Lower leg skin (tissue), 4 donors: ENCODE data around the gene LBX2. TPM values are rescaled to one million over a fixed set of nuclear protein-coding genes. Genes with fewer than 3 reads are reported as not detected.

Experiments used
- DNase-seq, 2 donors: peaks; one replicate each; pipeline ENCODE4 v3.0.0-alpha.2; 2019; ENCODE audit warnings: low spot score in 2 of 2
- H3K4me3 ChIP-seq: fragments of 200-600 bp; sonication (generic); 2 replicates; pipeline ENCODE4 v1.5.1; 2017; ENCODE audit warnings: mild to moderate bottlenecking, low read depth; ENCODE audit not compliant: poor library complexity, severe bottlenecking
- POLR2A ChIP-seq, 2 donors: fragments of 450-650 bp; IDR thresholded peaks; one replicate each; pipeline ENCODE4 v1.6.1; 2016 to 2017; ENCODE audit warnings: antibody characterized with exemption in 2 of 2, mild to moderate bottlenecking in 1 of 2, moderate library complexity in 1 of 2
- WGBS, 2 donors: methylation state at CpG; one replicate each; pipeline ENCODE4 v1.1.5; 2018; 5-methylcytosine and 5-hydroxymethylcytosine counted together
- intact Hi-C: fragments of 100-400 bp; cut with DNase I; formaldehyde crosslinking; loops from one replicate; pipeline ENCODE4 v1.15.0; 2023; ENCODE audit warnings: low total_unique reads
- total RNA-seq, 4 donors: library from RNA; depleted of rRNA; stranded (reverse); fragments of >200 nt; gene quantifications; one replicate each; pipeline ENCODE4 v1.1.0, GENCODE V29; 2016
- TF ChIP-seq, protein P1 (sequence below), 3 donors: fragments of 450-650 bp; IDR thresholded peaks; one replicate each; pipeline ENCODE4 v1.5.1; 2016; ENCODE audit warnings: antibody characterized with exemption in 3 of 3, mild to moderate bottlenecking in 3 of 3, moderate library complexity in 2 of 3

Gene LBX2
- total RNA-seq, 4 donors from 2014 or later = 0.55 to 1.2 TPM; not detected in 2

DNA sequence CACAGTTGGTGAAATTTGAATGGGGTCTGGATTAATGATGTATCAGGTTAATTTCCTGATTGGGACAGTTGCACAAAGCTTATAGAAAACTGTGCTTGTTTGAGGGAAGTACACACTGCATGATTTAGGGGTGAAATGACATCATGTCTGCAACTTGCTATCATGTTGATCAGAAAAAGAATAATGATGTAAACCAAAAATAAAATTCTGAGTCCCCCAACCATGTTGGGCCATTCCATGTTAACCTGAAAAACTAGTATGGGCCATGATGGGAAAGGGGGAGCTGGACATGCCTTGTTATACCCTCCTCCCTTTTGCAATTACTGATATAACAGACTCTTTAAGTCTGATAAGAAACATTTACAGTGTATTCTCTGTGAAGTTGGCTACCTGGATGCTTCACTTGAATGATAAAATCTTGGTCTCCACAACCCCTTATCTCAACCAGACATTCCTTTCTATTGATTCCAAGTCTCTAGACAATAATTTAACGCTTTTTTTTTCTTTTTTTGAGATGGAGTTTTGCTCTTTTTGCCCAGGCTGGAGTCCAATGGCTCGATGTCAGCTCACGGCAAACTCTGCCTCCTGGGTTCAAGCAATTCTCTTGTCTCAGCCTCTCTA lies 48.7 kb downstream of the LBX2 start:
- WGBS, 2 donors = 87 to 90% methylated on average over 3 of the region's 3 CpGs
- DNase-seq = no peak
- TF ChIP-seq POLR2A (IDR thresholded peaks at IDR 0.05) = no peak
- TF ChIP-seq, protein P1, sequence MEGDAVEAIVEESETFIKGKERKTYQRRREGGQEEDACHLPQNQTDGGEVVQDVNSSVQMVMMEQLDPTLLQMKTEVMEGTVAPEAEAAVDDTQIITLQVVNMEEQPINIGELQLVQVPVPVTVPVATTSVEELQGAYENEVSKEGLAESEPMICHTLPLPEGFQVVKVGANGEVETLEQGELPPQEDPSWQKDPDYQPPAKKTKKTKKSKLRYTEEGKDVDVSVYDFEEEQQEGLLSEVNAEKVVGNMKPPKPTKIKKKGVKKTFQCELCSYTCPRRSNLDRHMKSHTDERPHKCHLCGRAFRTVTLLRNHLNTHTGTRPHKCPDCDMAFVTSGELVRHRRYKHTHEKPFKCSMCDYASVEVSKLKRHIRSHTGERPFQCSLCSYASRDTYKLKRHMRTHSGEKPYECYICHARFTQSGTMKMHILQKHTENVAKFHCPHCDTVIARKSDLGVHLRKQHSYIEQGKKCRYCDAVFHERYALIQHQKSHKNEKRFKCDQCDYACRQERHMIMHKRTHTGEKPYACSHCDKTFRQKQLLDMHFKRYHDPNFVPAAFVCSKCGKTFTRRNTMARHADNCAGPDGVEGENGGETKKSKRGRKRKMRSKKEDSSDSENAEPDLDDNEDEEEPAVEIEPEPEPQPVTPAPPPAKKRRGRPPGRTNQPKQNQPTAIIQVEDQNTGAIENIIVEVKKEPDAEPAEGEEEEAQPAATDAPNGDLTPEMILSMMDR (IDR thresholded peaks at IDR 0.05) = no peak
- intact Hi-C loops = no loop called here
- no peak overlapping the region for H3K4me3 ChIP-seq

DNA sequence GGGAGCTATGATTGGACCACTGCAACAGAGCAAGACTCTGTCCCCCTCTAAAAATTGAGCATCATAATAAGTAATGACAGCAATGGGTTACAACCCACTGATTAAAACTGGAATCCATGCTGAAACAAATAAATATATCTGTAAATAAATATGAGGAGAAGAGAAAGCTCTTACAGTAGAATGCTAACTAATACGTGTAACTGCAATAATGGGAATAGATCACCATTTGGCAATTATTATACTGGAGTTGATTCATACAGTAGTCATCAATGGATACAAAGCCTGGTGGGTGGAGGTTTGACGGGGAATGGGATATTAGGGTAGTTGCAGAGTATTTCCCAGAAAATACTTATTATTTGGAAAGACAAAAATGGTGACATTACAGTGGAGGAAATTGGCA lies 50.6 kb downstream of the LBX2 start:
- no peak for DNase-seq

More for the DNA sequence above, 50.6 kb downstream of the LBX2 start:
- H3K4me3 ChIP-seq = no peak overlapping the region
- no peak for TF ChIP-seq POLR2A (IDR thresholded peaks at IDR 0.05)
- TF ChIP-seq, protein P1 (IDR thresholded peaks at IDR 0.05) = no peak
- WGBS, 2 donors = 64 to 75% methylated on average over 2 of the region's 2 CpGs
- intact Hi-C loops = no loop called here

Other genes starting within 250 kb of the LBX2 start
- 1 to 10 TPM; 3.0 to 5.6 (median 3.7) TPM for gene SLC4A5, start 156.2 kb downstream of the LBX2 start, total RNA-seq
- gene DCTN1, start 119.3 kb downstream of the LBX2 start, total RNA-seq = 100 to 1,000 TPM in 1 of 4 donors, 10 to 100 TPM in 3; 76.5 to 106 (median 95.8) TPM
- gene C2orf81, start 78.0 kb downstream of the LBX2 start, total RNA-seq = 1 to 10 TPM in 3 of 4 donors, under 1 TPM in 1; 0.34 to 2.4 (median 1.2) TPM
- gene WDR54, start 77.9 kb downstream of the LBX2 start, total RNA-seq = 10 to 100 TPM in 1 of 4 donors, 1 to 10 TPM in 3; 5.5 to 13.3 (median 8.0) TPM
- 10 to 100 TPM; 44.9 to 71.8 (median 48.3) TPM for gene RTKN, start 57.7 kb downstream of the LBX2 start, total RNA-seq
- gene INO80B, start 44.5 kb downstream of the LBX2 start, total RNA-seq = 10 to 100 TPM; 19.3 to 39.6 (median 31.8) TPM
- 10 to 100 TPM; 35.9 to 44.9 (median 38.1) TPM for gene WBP1, start 41.2 kb downstream of the LBX2 start, total RNA-seq
- gene MOGS, start 34.2 kb downstream of the LBX2 start, total RNA-seq = 10 to 100 TPM; 49.5 to 57.4 (median 52.5) TPM
- 10 to 100 TPM; 24.9 to 70.0 (median 29.5) TPM for gene MRPL53, start 26.9 kb downstream of the LBX2 start, total RNA-seq
- gene CCDC142, start 16.6 kb downstream of the LBX2 start, total RNA-seq = 10 to 100 TPM; 11.7 to 16.1 (median 13.4) TPM
- gene TTC31, start 16.5 kb downstream of the LBX2 start, total RNA-seq = 10 to 100 TPM; 18.4 to 26.1 (median 21.9) TPM
- gene PCGF1, start 8.1 kb upstream of the LBX2 start, total RNA-seq = 10 to 100 TPM; 13.3 to 38.4 (median 24.1) TPM
- not detected for gene TLX2, start 14.8 kb upstream of the LBX2 start, total RNA-seq
- 1 to 10 TPM; 1.9 to 8.0 (median 6.2) TPM for gene DQX1, start 26.6 kb upstream of the LBX2 start, total RNA-seq
- 100 to 1,000 TPM in 3 of 4 donors, 10 to 100 TPM in 1; 94.0 to 116 (median 112) TPM for gene AUP1, start 30.1 kb upstream of the LBX2 start, total RNA-seq
- 10 to 100 TPM; 22.6 to 28.6 (median 25.2) TPM for gene HTRA2, start 30.3 kb upstream of the LBX2 start, total RNA-seq
- gene LOXL3, start 54.3 kb upstream of the LBX2 start, total RNA-seq = 1 to 10 TPM in 3 of 4 donors, under 1 TPM in 1; 0.17 to 2.5 (median 1.4) TPM
- gene DOK1, start 55.1 kb upstream of the LBX2 start, total RNA-seq = 1 to 10 TPM; 3.8 to 7.2 (median 4.7) TPM
- gene M1AP, start 148.7 kb upstream of the LBX2 start, total RNA-seq = 1 to 10 TPM in 1 of 4 donors, under 1 TPM in 2, not detected in 1; 0.38 to 2.7 (median 0.52) TPM
- 1 to 10 TPM; 1.6 to 4.5 (median 3.4) TPM for gene SEMA4F, start 154.6 kb upstream of the LBX2 start, total RNA-seq